Testis (tissue), 2 donors: Measurements from ENCODE around the gene MKNK1.

Experiments
- CTCF ChIP-seq, 3 experiments: fragments of 450-650 bp in 2 of 3; fragments of 200-600 bp in 1 of 3; sonication (generic) in 1 of 3; IDR thresholded peaks; one replicate each; pipeline ENCODE4 v1.5.1; 2016 to 2019; ENCODE audit warnings: antibody characterized with exemption in 3 of 3, mild to moderate bottlenecking in 2 of 3, moderate library complexity in 1 of 3
- POLR2A ChIP-seq: fragments of 450-650 bp; IDR thresholded peaks from one replicate; pipeline ENCODE4 v1.6.1; 2017; ENCODE audit warnings: antibody characterized with exemption, mild to moderate bottlenecking, moderate library complexity

- TF ChIP-seq CTCF (IDR thresholded peaks at IDR 0.05) (no peak), POLR2A (no peak)
Measured at GRCh38 chr1:46596846-46597245, 7.2 kb downstream of the MKNK1 start.
